ENCODE measurements around the gene CLTC.

DNA sequence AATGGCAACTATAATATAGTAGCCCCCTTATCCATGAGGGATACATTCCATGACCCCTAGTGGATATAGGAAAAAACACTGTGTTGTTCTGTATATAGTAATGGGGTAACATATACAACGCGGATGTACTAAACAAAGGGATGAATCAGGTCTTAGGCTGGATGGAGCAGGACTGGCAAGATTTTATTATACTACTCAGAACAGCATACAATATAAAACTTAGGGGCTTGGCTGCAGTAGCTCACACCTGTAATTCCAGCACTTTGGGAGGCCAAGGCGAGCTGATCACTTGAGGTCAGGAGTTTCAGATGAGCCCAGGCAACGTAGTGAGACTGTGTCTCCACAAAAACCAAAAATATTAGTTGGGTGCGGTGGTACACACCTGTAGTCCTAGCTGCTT lies 114.5 kb downstream of the CLTC start:
- no peak for TF ChIP-seq NFYB (CRISPR knock-in tag; conservative IDR thresholded peaks at IDR 0.05; ENCODE audit: low read depth)
- TF ChIP-seq, protein P1, sequence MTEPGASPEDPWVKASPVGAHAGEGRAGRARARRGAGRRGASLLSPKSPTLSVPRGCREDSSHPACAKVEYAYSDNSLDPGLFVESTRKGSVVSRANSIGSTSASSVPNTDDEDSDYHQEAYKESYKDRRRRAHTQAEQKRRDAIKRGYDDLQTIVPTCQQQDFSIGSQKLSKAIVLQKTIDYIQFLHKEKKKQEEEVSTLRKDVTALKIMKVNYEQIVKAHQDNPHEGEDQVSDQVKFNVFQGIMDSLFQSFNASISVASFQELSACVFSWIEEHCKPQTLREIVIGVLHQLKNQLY (CRISPR knock-in tag; IDR thresholded peaks at IDR 0.05): no peak
- no peak for TF ChIP-seq GABPB1 (CRISPR knock-in tag; IDR thresholded peaks at IDR 0.05)
- no peak for TF ChIP-seq TEAD4 (CRISPR knock-in tag; IDR thresholded peaks at IDR 0.05)
- TF ChIP-seq, protein P2, sequence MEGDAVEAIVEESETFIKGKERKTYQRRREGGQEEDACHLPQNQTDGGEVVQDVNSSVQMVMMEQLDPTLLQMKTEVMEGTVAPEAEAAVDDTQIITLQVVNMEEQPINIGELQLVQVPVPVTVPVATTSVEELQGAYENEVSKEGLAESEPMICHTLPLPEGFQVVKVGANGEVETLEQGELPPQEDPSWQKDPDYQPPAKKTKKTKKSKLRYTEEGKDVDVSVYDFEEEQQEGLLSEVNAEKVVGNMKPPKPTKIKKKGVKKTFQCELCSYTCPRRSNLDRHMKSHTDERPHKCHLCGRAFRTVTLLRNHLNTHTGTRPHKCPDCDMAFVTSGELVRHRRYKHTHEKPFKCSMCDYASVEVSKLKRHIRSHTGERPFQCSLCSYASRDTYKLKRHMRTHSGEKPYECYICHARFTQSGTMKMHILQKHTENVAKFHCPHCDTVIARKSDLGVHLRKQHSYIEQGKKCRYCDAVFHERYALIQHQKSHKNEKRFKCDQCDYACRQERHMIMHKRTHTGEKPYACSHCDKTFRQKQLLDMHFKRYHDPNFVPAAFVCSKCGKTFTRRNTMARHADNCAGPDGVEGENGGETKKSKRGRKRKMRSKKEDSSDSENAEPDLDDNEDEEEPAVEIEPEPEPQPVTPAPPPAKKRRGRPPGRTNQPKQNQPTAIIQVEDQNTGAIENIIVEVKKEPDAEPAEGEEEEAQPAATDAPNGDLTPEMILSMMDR (IDR thresholded peaks at IDR 0.05): no peak

Data from WTC11 (cell line).